Measurements from ENCODE around the gene SCAMP4. TPM values are rescaled to one million over a fixed set of nuclear protein-coding genes. Genes with fewer than 3 reads are reported as not detected.

SCAMP4 gene
- total RNA-seq, 3 donors from 2014 or later, result 57.2 to 61.3 (median 59.8) TPM

GRCh38 chr19:1882089-1882785 is 23.0 kb upstream of the SCAMP4 start:
- intact Hi-C loops (cut with DNase I, micrococcal nuclease), result no loop called here
- no peaks in the 10 kb centered on the region for H3K36me3 ChIP-seq (ENCODE audit: low read depth)
- H3K9me3 ChIP-seq, result no peaks in the 10 kb centered on the region
- no peak for TF ChIP-seq CTCF (IDR thresholded peaks at IDR 0.05)
- peak; percentile 14 for ATAC-seq
- peak in 2 of 3 donors; percentile 34 to 66 for DNase-seq
- H3K4me1 ChIP-seq (ENCODE audit: low read depth), result peaks cover 19% of the 10 kb centered on the region
- H3K4me3 ChIP-seq, result no peak overlapping the region

GRCh38 chr19:1882786-1883692 is 22.2 kb upstream of the SCAMP4 start:
- no peaks in the 10 kb centered on the region for H3K36me3 ChIP-seq (ENCODE audit: low read depth)
- H3K4me3 ChIP-seq, result no peak overlapping the region
- DNase-seq, result peak in 1 of 3 donors; percentile 35
- no peak for ATAC-seq
- H3K4me1 ChIP-seq (ENCODE audit: low read depth), result peaks cover 19% of the 10 kb centered on the region
- TF ChIP-seq CTCF (IDR thresholded peaks at IDR 0.05), result no peak
- no peaks in the 10 kb centered on the region for H3K9me3 ChIP-seq
- intact Hi-C loops (cut with DNase I, micrococcal nuclease), result no loop called here

- peak; percentile 5 for ATAC-seq
- no peak for TF ChIP-seq CTCF (IDR thresholded peaks at IDR 0.05)
- intact Hi-C loops (cut with DNase I, micrococcal nuclease), result no loop called here
These were observed 21.4 kb upstream of the SCAMP4 start for GRCh38 chr19:1883784-1884183.

GRCh38 chr19:1884291-1884718 is 20.9 kb upstream of the SCAMP4 start:
- ATAC-seq, result peak; percentile 68
- peak in 2 of 3 donors; percentile 52 to 53 for DNase-seq

More at GRCh38 chr19:1883784-1884183, 21.4 kb upstream of the SCAMP4 start:
- Histone ChIP-seq H3K36me3 (ENCODE audit: low read depth) (no peaks in the 10 kb centered on the region), H3K4me3 (no peak overlapping the region), H3K4me1 (ENCODE audit: low read depth) (peaks cover 19% of the 10 kb centered on the region), H3K9me3 (no peaks in the 10 kb centered on the region)
- peak in 1 of 3 donors; percentile 41 for DNase-seq

More at GRCh38 chr19:1884291-1884718, 20.9 kb upstream of the SCAMP4 start:
- intact Hi-C loops (cut with DNase I, micrococcal nuclease), result no loop called here
- Histone ChIP-seq H3K9me3 (no peaks in the 10 kb centered on the region), H3K36me3 (ENCODE audit: low read depth) (no peaks in the 10 kb centered on the region), H3K4me1 (ENCODE audit: low read depth) (peaks cover 19% of the 10 kb centered on the region), H3K4me3 (peak overlapping the region; percentile 69)
- no peak for TF ChIP-seq CTCF (IDR thresholded peaks at IDR 0.05)

Data from mucosa of descending colon (tissue), 3 donors.